OCI-LY1 (cell line): ENCODE measurements around the gene SVOPL.

Experiments
- H2AFZ ChIP-seq: fragments of 200-600 bp; sonication (generic), shearing (Covaris generic); 2 replicates; pipeline ENCODE4 v1.6.0; 2014; ENCODE audit warnings: antibody characterized with exemption, mild to moderate bottlenecking, low read length
- H3F3A ChIP-seq: fragments of 200-600 bp; sonication (generic), shearing (Covaris generic); 2 replicates; pipeline ENCODE4 v1.6.0; 2014; ENCODE audit warnings: mild to moderate bottlenecking, antibody characterized with exemption, low read length, moderate library complexity; ENCODE audit not compliant: insufficient read depth
- H3K27ac ChIP-seq: fragments of 200-600 bp; sonication (generic); 2 replicates; pipeline ENCODE4 v1.5.1; 2014; ENCODE audit warnings: low read length, mixed run types, mild to moderate bottlenecking, low read depth; ENCODE audit not compliant: poor library complexity, severe bottlenecking
- H3K27me3 ChIP-seq: fragments of 200-600 bp; sonication (generic); 2 replicates; pipeline ENCODE4 v1.6.0; 2014; ENCODE audit warnings: antibody characterized with exemption, mild to moderate bottlenecking, low read length, moderate library complexity; ENCODE audit not compliant: insufficient read depth
- H3K36me3 ChIP-seq: fragments of 200-600 bp; sonication (generic); 2 replicates; pipeline ENCODE4 v1.6.1; 2014; ENCODE audit warnings: mild to moderate bottlenecking, antibody characterized with exemption, low read length, moderate library complexity, mixed read lengths; ENCODE audit not compliant: insufficient read depth
- H3K4me1 ChIP-seq: fragments of 200-600 bp; sonication (generic); 2 replicates; pipeline ENCODE4 v1.5.1; 2014; ENCODE audit warnings: mild to moderate bottlenecking, low read length, moderate library complexity; ENCODE audit not compliant: insufficient read depth, severe bottlenecking
- H3K4me2 ChIP-seq: fragments of 200-600 bp; sonication (generic), shearing (Covaris generic); 2 replicates; pipeline ENCODE4 v1.6.1; 2014; ENCODE audit warnings: low read length
- H3K4me3 ChIP-seq: fragments of 200-600 bp; sonication (generic); 2 replicates; pipeline ENCODE4 v1.5.1; 2014; ENCODE audit warnings: low read length, low read depth, mild to moderate bottlenecking, mixed read lengths; ENCODE audit not compliant: poor library complexity, severe bottlenecking
- H3K79me2 ChIP-seq: fragments of 200-600 bp; shearing (Covaris generic); 2 replicates; pipeline ENCODE4 v1.6.1; 2016; ENCODE audit warnings: mixed run types, low read length, mixed read lengths; ENCODE audit not compliant: insufficient read depth
- H3K9ac ChIP-seq: fragments of 200-600 bp; sonication (generic), shearing (Covaris generic); 2 replicates; pipeline ENCODE4 v1.6.1; 2014; ENCODE audit warnings: mild to moderate bottlenecking, low read length, mixed read lengths
- H3K9me2 ChIP-seq: fragments of 200-600 bp; sonication (generic), shearing (Covaris generic); 2 replicates; pipeline ENCODE4 v1.6.1; 2014; ENCODE audit warnings: low read depth, mild to moderate bottlenecking, low read length, mixed read lengths
- H3K9me3 ChIP-seq: fragments of 200-600 bp; shearing (Covaris generic); 2 replicates; pipeline ENCODE4 v1.6.1; 2014; ENCODE audit warnings: low read length, mixed read lengths
- H4K20me1 ChIP-seq: fragments of 200-600 bp; sonication (generic), shearing (Covaris generic); 2 replicates; pipeline ENCODE4 v1.6.0; 2016; ENCODE audit warnings: mild to moderate bottlenecking, low read length; ENCODE audit not compliant: insufficient read depth
- EZH2 ChIP-seq: fragments of 200-600 bp; sonication (generic), shearing (Covaris generic); IDR thresholded peaks from 2 replicates; pipeline ENCODE4 v1.8.0; 2017; ENCODE audit warnings: borderline replicate concordance, mixed run types, mild to moderate bottlenecking, antibody characterized with exemption, low read length, moderate library complexity, mixed read lengths
- TF ChIP-seq, protein P1 (sequence below): fragments of 200-600 bp; sonication (generic), shearing (Covaris generic); IDR thresholded peaks from 2 replicates; pipeline ENCODE4 v1.5.1; 2017; ENCODE audit warnings: mild to moderate bottlenecking, antibody characterized with exemption, low read length, moderate library complexity, mixed read lengths

Gene SVOPL

GRCh38 chr7:138585283-138585993 lies 115.7 kb downstream of the SVOPL start:
- no peak overlapping the region for H2AFZ ChIP-seq
- H3F3A ChIP-seq: no peaks in the 10 kb centered on the region
- no peaks in the 10 kb centered on the region for H3K4me1 ChIP-seq
- H3K4me2 ChIP-seq: no peak overlapping the region
- no peaks in the 10 kb centered on the region for H3K27me3 ChIP-seq
- H3K9me3 ChIP-seq: no peaks in the 10 kb centered on the region
- no peak overlapping the region for H3K9ac ChIP-seq
- no peaks in the 10 kb centered on the region for H3K9me2 ChIP-seq
- H3K36me3 ChIP-seq: peaks cover 64% of the 10 kb centered on the region
- H3K27ac ChIP-seq: no peak overlapping the region
- no peak overlapping the region for H3K4me3 ChIP-seq
- no peaks in the 10 kb centered on the region for H4K20me1 ChIP-seq
- no peaks in the 10 kb centered on the region for H3K79me2 ChIP-seq
- TF ChIP-seq, protein P1, sequence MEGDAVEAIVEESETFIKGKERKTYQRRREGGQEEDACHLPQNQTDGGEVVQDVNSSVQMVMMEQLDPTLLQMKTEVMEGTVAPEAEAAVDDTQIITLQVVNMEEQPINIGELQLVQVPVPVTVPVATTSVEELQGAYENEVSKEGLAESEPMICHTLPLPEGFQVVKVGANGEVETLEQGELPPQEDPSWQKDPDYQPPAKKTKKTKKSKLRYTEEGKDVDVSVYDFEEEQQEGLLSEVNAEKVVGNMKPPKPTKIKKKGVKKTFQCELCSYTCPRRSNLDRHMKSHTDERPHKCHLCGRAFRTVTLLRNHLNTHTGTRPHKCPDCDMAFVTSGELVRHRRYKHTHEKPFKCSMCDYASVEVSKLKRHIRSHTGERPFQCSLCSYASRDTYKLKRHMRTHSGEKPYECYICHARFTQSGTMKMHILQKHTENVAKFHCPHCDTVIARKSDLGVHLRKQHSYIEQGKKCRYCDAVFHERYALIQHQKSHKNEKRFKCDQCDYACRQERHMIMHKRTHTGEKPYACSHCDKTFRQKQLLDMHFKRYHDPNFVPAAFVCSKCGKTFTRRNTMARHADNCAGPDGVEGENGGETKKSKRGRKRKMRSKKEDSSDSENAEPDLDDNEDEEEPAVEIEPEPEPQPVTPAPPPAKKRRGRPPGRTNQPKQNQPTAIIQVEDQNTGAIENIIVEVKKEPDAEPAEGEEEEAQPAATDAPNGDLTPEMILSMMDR: no peak
- no peak for TF ChIP-seq EZH2

- Histone ChIP-seq H3K27ac (no peak overlapping the region), H3K9me3 (no peaks in the 10 kb centered on the region), H3K4me1 (no peaks in the 10 kb centered on the region), H3K9ac (no peak overlapping the region), H2AFZ (no peak overlapping the region), H4K20me1 (no peaks in the 10 kb centered on the region), H3K36me3 (peaks cover 71% of the 10 kb centered on the region), H3F3A (no peaks in the 10 kb centered on the region), H3K79me2 (no peaks in the 10 kb centered on the region), H3K4me3 (no peak overlapping the region), H3K4me2 (no peak overlapping the region), H3K27me3 (no peaks in the 10 kb centered on the region), H3K9me2 (no peaks in the 10 kb centered on the region)
- TF ChIP-seq, protein P1: no peak
- TF ChIP-seq EZH2: no peak
These were observed 116.5 kb downstream of the SVOPL start for GRCh38 chr7:138584696-138585095.

GRCh38 chr7:138584283-138584682 lies 116.9 kb downstream of the SVOPL start:
- H3K27me3 ChIP-seq: no peaks in the 10 kb centered on the region
- H3K4me2 ChIP-seq: no peak overlapping the region
- no peaks in the 10 kb centered on the region for H3K9me3 ChIP-seq
- H4K20me1 ChIP-seq: no peaks in the 10 kb centered on the region
- H3K27ac ChIP-seq: no peak overlapping the region
- no peak overlapping the region for H3K4me3 ChIP-seq
- no peak overlapping the region for H2AFZ ChIP-seq
- peaks cover 76% of the 10 kb centered on the region for H3K36me3 ChIP-seq
- no peaks in the 10 kb centered on the region for H3K79me2 ChIP-seq
- TF ChIP-seq, protein P1: no peak
- TF ChIP-seq EZH2: no peak
- no peaks in the 10 kb centered on the region for H3F3A ChIP-seq
- no peak overlapping the region for H3K9ac ChIP-seq
- no peaks in the 10 kb centered on the region for H3K9me2 ChIP-seq
- no peaks in the 10 kb centered on the region for H3K4me1 ChIP-seq
